ENCODE measurements around the gene NTPCR.

DNA sequence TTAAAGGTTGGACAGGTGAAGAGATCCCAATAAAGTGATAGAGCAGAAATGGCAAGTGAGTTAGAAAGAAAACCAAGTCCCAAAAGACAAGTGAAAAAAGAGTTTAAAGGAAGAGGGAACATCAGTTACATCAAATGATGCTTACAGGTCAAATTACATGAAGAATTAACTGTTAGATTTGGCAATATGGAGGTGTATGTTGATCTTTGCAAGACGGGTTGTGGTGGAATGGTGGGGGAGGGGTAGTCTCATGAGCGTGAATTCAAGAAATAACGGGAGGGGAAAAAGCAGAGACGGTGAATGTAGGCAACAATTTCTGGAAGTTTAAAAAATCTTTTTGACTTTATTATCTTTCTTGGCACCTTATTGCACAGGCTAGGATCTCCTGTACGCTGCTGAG lies 76.6 kb downstream of the NTPCR start:
- TF ChIP-seq, protein P1, sequence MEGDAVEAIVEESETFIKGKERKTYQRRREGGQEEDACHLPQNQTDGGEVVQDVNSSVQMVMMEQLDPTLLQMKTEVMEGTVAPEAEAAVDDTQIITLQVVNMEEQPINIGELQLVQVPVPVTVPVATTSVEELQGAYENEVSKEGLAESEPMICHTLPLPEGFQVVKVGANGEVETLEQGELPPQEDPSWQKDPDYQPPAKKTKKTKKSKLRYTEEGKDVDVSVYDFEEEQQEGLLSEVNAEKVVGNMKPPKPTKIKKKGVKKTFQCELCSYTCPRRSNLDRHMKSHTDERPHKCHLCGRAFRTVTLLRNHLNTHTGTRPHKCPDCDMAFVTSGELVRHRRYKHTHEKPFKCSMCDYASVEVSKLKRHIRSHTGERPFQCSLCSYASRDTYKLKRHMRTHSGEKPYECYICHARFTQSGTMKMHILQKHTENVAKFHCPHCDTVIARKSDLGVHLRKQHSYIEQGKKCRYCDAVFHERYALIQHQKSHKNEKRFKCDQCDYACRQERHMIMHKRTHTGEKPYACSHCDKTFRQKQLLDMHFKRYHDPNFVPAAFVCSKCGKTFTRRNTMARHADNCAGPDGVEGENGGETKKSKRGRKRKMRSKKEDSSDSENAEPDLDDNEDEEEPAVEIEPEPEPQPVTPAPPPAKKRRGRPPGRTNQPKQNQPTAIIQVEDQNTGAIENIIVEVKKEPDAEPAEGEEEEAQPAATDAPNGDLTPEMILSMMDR (IDR thresholded peaks at IDR 0.05), result no peak
- TF ChIP-seq POLR2A (IDR thresholded peaks at IDR 0.05), result no peak
